CMK (cell line): Measurements from ENCODE around the gene INPP5A.
"Not testable (repeated sequence)": the region's sequence is repeated elsewhere in the genome, so short reads cannot be mapped to it uniquely, and the experiment has no call there.

Experiments
- DNase-seq: peaks from one replicate; pipeline ENCODE4 v3.0.0-alpha.2; 2010; ENCODE audit warnings: low read depth

INPP5A gene

DNA sequence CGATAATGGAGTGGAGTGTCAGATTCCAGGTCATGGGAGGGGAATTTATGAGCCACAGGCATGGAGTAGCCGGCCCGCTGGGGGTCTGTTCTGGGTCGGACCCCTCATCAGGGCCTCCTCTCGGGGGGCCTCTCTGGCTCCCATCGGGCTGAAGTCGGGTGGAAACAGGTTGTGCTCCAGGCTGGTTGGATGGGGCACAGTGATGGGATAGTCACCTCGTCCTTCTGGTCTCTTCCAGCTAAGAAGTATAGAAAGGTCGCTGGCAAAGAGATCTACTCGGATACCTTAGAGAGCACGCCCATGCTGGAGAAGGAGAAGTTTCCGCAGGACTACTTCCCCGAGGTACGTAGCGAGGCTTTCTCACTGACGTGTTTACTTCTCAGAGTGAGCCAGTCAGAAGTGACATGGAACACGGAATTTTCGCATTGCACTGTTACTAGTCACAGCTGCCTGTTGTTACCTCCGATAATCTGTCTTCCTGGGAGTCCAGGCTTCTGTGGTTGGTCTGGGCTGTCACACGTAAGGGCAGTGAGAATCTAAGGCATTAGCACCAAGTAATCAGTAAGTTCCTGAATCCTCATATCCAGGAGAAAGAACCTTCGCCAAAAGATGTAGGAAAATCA lies 160.1 kb downstream of the INPP5A start:
- no peak for DNase-seq

DNA sequence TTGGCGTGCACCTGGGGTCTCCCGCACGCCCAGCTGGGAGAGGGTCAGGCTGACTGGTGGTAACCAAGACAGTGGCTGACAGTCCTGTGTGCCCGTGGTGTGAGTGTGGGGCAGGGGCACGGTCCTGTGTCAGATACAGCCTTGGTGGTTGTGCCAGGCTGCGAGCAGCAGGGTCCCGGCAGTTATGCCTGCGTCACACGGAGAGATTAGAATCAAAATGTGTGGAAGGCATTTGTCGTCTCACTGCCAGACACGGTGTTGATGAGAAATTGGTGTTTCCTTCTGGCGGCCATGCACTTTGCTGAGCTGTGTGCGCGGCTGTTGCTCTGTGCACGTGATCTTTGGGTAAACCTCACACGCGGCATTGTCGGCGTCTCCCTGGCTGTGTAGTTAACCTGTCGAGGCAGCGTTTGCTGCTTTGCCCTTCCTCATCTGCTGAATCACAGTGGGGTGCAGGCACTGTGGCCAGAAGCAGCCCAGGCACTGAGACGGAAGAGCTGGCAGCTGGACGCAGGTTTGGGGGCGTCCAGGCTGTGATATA lies 160.7 kb downstream of the INPP5A start:
- no peak for DNase-seq

DNA sequence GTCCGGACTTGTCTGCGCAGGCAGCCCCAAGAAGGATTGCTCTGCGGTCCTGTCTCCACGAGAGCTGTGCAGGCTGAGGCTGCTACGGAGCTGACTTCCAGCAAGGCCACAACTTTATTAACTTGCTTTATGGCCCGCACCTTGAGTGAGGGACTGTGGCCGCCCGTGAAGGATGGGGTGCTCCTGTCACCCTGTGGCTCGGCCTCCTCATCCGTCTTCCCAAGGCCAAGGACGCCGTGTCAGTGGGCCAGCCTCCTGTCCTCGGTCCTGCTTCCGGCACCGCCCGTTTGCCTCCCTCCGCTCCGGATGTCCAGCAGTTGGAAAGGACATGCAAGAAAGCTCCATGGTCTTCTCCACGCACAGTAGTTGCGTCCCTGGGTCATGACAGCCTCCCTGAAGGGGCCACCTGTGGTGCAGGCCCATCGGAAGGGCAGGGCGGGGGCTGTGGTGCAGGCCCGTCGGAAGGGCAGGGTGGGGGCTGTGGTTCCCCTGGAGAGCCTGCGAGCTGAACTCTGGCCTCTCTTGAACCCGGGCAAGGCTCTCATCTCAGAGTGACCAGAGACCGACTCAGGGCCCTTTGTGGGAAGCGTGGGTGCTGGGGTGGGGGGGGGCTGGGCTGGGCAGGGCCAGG lies 161.3 kb downstream of the INPP5A start:
- DNase-seq: no peak

DNA sequence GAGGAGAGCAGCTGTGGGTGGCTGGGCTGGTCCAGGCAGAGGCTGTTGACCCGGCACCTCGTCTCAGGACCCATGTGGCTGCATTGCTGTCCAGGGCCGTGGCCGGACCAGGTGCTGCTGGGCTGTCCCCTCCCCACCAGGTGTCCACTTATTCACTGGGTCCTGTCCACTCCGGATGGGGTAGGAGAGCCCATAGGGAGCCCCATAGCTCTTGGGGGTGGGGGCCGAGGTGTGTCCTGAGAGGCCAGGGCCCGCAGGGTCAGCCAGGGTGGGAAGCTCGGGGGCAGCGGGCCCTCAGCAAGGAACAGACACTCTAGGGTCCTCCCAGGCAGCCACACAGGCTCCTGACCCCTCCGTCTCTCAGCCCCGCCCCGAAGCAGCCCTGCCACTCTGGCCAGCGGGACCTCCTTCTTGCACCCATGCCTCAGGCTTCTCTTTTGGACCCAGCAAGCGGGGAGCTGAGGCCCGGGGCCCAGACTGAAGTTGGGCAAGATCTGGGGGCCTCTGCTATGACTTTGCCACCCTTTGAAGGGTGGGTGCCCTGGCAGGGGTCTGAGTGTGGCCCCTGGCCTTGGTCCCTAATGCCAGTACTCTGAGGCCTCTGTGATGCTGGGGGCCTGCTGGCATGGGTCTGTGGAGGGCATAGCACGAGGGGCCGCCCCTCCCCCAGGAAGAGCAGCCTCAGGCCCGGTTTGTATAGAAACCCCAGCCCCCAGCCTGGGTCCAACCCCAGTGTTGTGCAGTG lies 162.0 kb downstream of the INPP5A start:
- no peak for DNase-seq

DNA sequence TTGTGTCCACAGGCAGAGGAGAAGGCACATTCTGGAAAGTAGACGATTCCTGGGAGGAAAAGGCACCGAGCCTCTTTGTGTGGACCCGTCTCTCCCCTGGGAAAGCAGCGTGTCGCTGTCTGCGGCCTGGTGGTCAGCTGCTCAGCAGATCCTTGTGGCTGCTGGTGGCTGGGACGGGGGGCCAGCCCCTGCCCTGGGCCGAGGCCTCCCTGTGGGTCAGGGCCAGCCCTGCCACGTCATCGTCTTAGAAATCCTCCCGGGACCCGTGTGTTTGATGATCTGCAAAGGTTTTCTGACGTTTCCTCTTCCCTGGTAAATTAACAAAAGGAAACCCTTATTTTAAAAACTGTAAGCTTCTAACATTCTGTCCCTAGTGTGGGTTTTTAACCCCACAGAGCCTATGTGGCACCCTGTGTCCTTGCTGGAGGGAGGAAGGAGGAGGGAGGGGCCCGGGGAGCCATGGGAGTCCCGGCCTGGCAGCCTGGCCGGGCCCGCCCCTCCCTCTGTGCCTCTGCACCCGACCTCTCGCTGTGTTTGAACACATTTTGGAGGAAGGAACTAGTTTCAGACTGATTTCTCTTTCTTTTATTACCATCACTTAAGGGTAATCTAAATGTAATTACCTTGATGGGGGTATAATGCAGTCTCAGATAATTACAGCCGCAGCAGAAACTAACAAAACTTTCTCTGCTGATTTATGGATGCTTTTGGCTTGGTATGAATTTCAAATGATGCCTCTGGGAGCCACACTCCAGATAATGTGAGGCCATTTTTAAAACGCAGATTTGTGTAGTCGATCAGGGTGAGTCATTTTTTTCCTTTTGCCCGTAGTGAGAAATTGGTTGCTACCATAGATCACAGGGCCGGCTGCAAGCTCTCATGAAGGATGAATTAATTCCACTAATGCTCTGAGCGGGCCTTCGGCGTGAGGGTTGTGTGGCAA lies 162.8 kb downstream of the INPP5A start:
- no peak for DNase-seq

DNA sequence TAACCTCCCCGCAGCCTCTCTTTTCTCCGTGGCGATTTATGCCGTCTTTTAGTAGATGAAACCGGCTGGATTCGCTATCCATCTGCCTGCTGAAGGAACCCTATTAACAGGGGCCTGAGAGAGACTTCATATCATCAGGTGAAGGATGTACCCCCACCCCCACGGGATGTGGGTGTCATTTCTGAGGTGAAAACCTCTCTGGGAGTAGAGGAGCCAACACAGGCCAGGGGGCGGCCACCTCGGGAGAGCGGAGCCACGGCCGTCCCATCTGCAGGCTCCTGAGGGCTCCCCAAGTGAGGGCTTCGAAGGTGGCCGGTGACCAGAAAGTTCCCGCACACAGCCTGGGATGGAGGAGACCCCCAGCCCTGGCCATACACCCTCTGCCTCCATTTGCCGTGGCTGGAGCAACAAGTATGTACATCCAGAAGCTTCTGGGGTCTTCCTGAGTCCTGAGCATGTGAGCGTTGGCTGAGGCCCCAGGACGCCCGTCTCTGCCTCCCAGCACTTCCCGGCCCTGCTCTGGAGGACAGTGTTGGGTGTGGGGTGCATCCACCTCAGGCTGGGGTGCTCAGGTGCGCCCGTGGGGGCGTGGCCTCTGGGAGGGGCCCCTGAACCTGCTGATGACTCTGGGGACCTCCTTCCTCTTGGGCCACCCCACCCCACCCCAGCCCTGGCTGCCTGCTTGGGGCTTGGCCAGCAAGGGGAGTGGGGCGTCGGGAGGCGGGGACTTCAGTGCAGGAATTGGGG lies 163.7 kb downstream of the INPP5A start:
- DNase-seq: no peak

DNA sequence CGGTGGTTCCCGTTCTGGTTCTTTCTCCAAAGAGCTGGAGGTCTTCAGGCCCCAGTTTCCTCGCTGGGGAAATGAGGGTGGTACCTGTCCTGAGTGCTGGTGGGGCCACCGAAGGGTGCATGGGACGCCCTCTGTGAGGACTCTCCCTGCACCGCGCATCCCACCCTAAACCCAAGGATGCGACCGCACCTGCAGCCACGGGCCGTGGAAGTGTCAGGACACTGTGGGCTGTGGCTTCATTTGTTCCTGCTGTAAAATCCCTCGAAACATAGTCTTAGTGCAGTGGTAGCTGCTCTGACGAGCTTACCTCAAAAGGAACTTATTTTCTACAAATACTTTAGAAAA lies 164.2 kb downstream of the INPP5A start:
- DNase-seq: no peak

DNA sequence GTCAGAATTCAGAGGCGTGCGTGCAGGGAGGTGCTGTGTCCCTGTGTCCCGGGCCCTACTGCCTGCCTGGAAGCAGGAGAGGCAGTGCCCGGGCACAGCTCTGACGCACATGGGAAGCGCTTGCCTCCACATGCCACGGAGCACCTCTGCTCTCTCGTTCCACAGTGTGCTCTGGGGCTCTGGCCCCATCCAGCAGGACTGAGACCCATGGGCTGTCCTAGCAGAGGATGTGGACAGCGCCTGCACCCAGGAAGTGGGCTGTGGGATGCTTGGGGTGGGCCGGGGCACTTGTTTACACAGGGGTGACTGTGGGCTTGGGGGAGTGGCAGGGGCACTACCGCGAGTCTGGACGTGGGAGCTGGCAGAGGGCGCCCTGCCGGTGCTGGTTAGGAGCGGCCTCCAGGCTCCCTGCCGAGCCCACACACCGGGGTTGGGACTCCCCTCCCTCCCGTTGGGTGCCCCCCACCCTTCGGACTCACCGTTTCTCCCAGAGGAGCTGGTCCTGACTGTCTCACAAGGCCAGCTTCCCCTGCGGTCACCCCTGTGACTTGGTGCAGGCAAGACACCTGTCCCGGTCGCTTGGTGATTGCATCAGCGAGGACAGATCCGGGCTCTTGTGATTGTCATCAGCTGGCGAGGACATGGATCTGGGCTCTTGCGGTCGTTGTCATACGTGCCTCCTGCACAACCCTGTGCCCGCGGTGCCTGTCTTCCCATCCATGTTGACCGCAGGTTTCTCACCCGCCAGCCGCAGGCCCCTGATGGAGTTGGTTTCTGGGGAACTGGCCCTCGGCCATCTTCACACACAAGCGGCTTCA lies 165.2 kb downstream of the INPP5A start:
- DNase-seq: no peak

DNA sequence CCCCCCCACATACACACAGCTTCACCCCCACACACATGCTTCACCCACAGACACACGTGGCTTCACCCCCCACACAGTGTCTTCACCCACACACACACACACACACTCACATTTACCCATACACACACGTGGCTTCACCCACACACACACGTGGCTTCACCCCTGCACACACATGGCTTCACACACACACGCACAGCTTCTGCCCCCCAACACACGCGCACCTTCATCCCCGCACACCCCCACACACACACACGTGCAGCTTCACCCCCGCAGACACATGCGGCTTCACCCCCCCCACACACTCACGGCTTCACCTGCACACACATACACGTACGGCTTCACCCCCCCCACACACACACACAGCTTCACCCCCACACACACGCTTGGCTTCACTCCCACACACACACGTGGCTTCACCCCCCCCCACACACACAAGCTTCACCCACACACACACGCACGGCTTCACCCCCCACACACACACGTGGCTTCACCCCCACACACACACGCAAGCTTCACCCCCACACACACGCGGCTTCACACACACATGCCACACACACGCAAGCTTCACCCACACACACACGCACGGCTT lies 165.9 kb downstream of the INPP5A start:
- no peak for DNase-seq

DNA sequence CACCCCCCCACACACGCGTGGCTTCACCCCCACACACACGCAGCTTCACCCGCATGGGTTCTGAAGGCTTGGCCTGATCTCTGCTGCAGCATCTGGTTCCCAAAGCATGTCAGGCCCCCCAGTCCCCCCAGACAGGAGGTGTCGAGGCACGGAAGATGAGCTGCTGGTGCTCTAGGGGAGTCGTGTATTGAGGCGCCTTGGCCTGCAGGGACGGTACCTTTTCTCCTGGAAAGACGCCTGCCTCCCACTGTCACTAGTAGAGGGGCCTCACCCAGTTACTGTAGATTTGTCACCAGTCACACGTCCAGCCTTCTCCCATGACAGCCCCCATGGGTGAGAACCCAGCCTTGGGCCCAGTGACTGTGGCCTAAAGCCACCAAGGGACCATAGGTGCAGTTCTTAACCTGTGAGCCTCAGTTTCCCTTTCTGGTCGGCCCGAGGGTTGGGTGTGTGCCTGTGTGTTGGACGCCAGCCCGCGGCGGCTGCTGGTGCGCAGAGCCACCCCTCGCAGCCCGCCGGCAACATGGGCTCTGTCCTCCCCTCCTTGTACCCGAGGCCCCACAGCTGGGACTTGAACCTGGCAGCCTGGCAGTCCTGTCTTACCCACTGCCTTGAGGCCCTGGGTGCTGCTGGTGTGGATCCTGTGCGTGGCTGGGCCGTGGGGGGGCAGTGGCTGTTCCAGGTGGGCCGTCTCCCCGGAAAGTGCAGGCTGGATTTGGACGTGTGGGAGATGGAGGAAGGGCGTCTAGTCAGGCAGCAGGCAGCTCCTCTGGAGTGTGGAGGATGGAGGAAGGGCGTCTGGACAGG lies 166.6 kb downstream of the INPP5A start:
- no peak for DNase-seq

DNA sequence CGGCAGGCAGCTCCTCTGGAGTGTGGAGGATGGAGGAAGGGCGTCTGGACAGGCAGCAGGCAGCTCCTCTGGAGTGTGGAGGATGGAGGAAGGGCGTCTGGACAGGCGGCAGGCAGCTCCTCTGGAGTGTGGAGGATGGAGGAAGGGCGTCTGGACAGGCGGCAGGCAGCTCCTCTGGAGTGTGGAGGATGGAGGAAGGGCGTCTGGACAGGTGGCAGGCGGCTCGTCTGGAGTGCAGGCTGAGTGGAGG lies 167.2 kb downstream of the INPP5A start:
- not testable (repeated sequence) for DNase-seq

DNA sequence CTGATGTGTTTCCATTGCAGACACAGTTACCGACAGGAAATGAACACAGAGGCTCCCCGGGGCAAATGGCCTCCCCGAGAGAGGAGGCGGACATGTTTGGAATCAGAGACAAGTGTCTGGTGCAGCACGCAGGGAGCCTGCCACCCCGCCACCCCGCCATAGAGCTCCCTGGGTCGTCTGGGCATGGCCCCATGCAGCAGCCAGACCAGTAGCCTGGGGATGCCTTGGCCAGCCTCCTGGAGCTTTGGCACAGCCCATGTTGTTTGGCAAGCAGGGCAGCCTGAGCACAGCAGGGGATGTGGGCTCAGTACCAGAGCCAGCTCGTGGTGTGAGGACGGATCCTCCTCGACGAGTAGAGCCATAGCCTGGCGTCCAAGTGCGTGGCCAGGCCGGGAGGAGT lies 167.6 kb downstream of the INPP5A start:
- no peak for DNase-seq

DNA sequence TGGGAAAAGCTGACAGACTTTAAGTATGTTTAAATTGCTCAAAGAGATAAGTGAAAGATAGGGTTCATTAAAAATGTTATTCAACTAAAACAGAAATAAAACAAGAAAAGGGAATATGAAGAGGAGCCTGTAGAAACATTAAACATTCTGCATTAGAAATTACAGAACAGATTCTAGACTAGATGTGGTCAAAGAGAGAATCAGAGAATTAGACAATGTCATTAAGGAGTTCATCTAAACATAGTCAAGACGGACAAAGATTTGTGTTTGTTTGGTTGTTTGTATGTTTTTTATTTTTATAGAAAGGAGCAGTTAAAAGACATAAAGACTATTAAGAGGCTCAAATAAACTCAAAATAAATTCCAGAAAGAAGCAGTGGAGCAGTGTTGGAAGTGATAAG lies 168.4 kb downstream of the INPP5A start:
- DNase-seq: no peak

DNA sequence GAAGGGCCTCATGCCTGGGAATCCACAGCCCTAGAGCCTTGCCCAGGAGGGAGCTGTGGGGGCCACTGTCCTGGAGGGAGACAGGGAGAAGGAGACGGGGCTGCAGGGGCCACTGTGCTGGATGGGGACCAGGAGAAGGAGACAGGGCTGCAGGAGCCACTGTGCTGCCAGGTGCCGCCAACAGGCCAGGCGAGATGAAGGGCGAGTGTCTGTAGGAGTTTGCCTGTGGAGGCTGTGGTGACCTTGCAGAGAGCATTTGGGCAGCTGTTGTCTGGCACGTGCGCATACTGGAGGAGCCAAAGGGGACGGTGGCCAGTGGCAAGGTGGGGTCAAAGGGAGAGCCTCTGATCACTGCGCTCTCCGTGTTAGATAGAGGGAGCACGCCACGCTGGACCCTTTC lies 169.1 kb downstream of the INPP5A start:
- no peak for DNase-seq

DNA sequence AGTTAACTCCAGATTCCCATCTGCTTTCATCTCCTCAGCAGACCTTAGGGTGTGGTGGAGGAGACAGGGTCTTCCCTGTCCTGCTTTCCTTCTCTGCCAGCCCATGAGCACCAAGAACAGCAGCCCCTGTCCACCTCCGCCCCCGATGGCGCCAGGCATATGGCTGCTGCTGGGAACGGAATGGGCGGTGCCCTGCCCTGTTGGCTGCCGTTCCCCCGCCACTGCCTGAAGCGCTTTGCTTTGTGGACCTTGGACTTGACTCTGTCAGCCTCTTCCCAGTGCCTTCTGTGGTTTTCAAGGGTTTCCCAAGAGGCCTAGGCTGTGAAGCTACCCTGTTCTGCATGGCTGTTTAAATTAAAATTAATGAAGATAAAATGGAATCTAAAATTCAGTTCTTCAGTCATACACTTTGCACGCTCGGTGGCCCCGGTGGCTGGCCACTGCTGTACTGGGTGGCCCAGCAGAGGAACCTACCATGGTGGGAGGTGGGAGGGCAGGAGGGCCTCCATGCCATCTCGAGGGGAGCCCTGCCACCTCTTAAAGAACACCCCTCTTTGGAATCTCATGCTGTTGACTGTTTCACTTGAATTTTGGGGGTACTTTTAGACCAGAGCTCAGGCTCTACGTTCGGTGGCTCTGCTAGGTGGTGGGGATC lies 169.7 kb downstream of the INPP5A start:
- DNase-seq: no peak

DNA sequence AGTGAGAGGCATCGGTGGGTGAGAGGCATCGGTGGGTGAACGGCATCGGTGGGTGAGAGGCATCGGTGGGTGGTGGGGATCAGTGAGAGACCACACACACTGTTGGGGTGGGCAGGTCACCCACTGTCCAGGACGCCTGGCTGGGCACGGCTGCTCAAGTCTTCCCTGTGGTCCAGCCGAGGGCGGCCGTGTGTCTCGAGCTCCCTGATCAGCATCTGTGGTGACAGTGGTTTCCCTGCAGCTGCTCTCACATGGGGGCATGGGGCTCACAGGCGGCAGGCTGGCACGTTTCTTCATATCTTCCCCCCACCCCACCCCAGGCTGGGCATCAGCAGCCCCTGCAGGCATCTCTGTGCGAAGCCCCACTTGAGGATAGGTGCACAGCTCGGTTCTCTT lies 170.2 kb downstream of the INPP5A start:
- no peak for DNase-seq

DNA sequence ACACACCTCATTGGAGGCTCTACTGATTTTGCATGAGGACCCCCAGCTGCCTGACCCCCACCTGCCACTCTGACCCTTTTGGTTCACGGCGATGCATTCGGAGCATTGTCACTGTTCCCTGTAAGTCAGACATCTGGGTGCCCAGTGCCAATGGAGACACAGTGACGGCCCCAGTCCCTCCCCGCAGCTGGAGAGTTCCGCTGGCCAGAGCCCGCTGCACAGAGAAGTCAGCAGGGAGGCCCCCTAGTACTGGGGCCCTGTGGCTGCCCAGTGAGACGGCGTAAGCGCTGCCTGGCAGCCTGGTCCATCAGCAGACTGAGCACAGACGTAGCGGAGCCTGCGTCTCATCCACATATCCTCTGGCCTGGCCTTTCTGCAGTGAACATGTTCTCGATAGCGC lies 170.9 kb downstream of the INPP5A start:
- no peak for DNase-seq

DNA sequence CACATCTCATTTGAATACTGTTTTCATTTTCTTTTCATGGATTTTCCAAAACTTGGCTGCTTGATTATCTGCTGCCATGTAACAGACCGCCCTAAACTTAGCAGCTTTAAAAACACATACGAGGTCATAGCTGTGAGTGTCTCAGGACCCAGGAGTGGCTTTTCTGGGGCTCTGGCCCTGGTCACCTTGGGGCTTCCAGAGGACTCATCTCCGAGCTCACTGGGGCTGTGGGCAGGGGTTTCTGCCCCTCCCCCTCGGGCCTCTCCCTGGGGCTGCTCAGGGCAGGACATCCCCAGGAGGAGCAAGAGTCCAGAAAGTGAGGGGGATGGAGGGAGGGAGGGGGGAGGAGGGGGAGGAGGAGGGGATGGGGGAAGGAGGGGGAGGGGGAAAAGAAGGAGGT lies 171.3 kb downstream of the INPP5A start:
- DNase-seq: no peak

DNA sequence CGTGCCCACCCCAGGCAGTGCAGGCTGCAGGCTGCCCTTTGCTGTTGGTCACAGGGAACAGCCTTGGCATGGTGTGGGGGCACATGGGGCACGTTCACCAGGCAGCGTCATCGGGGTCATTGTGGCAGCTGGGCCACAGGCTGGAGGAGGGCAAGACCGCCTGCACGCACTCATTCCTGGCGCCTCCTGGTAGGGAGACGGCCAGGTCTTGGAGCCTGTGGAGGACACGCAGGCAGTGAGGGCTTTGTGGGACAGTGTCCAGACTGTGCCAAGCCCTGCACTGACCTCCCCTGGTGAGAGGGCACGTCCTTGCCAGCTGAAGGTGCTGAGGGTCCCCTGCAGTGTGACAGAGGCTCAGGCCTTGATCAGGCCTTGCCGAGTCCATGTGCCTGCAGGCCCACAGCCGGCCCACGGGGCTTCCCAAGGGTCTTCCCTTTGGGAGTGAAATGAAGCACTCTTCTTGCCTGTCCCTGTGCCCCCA lies 171.9 kb downstream of the INPP5A start:
- DNase-seq: no peak
